ENCODE measurements around the gene MSH5. TPM values are rescaled to one million over a fixed set of nuclear protein-coding genes. Genes with fewer than 3 reads are reported as not detected.

MSH5 gene
- total and polyA plus RNA-seq, 9 of the 15 experiments (the other 6 are each of a cell fraction or from before 2014, with no cell fraction given) = 12.5 to 104 (median 46.6) TPM

GRCh38 chr6:31734821-31735406 lies 4.9 kb upstream of the MSH5 start (continued):
- no peak for TF ChIP-seq STAT6 (CRISPR knock-in tag; IDR thresholded peaks at IDR 0.05)
- TF ChIP-seq NRF1 (conservative IDR thresholded peaks at IDR 0.05 in 1 of 2, IDR thresholded peaks at IDR 0.05 in 1 of 2) = peak; percentile 28 to 31; a peak in 1 of 4 replicates
- TF ChIP-seq NFE2L1 (tag; IDR thresholded peaks at IDR 0.05; ENCODE audit: borderline replicate concordance, low read depth) = no peak
- no peak for TF ChIP-seq AFF4 (CRISPR knock-in tag; IDR thresholded peaks at IDR 0.05)
- TF ChIP-seq HBP1 (CRISPR knock-in tag; IDR thresholded peaks at IDR 0.05) = peak; percentile 98
- no peak for TF ChIP-seq ATF3 (IDR thresholded peaks at IDR 0.05)
- no peak; the same call in none of the 2 replicates for TF ChIP-seq ATF3 (CRISPR knock-in tag; conservative IDR thresholded peaks at IDR 0.05)
- no peak for TF ChIP-seq HMBOX1 (IDR thresholded peaks at IDR 0.05)
- TF ChIP-seq ZC3H11A (IDR thresholded peaks at IDR 0.05; ENCODE audit: low read depth, low read length) = 0 out of 2 replicates have a peak, but pooled peaks have one; percentile 13
- TF ChIP-seq MCM2 (IDR thresholded peaks at IDR 0.05; ENCODE audit: low read depth) = no peak; the same call in 1 of the 2 replicates
- TF ChIP-seq E2F6 (IDR thresholded peaks at IDR 0.05; ENCODE audit: borderline replicate concordance in 1 of 2, extremely low read depth in 1 of 2, insufficient read depth in 1 of 2, insufficient read length in 1 of 2, low read depth in 1 of 2, low read length in 1 of 2, poor library complexity in 1 of 2, severe bottlenecking in 1 of 2) = no peak
- TF ChIP-seq ZNF586 (CRISPR knock-in tag; conservative IDR thresholded peaks at IDR 0.05) = no peak
- TF ChIP-seq VEZF1 (CRISPR knock-in tag; IDR thresholded peaks at IDR 0.05) = no peak
